Sigmoid colon (tissue), 7 donors: ENCODE results near the gene DCDC2C. TPM values are rescaled to one million over a fixed set of nuclear protein-coding genes. Genes with fewer than 3 reads are reported as not detected.

Experiments
- DNase-seq: peaks from one replicate; pipeline ENCODE4 v3.0.0-alpha.2; 2019
- H3K27ac ChIP-seq, 4 donors: fragments of 200-600 bp; sonication (generic); one replicate each; pipeline ENCODE4 v1.5.1; 2016 to 2019; ENCODE audit warnings: mild to moderate bottlenecking in 1 of 4
- H3K27me3 ChIP-seq, 3 donors: fragments of 200-600 bp; sonication (generic); one replicate each; pipeline ENCODE4 v1.5.1; 2019; ENCODE audit warnings: mild to moderate bottlenecking in 1 of 3
- H3K36me3 ChIP-seq, 4 donors: fragments of 200-600 bp; sonication (generic); one replicate each; pipeline ENCODE4 v1.5.1; 2016 to 2019
- H3K4me1 ChIP-seq, 4 donors: fragments of 200-600 bp; sonication (generic); one replicate each; pipeline ENCODE4 v1.5.1; 2017 to 2019
- H3K4me3 ChIP-seq, 4 donors: fragments of 200-600 bp; sonication (generic); one replicate each; pipeline ENCODE4 v1.5.1; 2017 to 2019; ENCODE audit warnings: mild to moderate bottlenecking in 2 of 4, moderate library complexity in 1 of 4
- H3K9me3 ChIP-seq, 4 donors: fragments of 200-600 bp in 3 of 4; sonication (generic) in 3 of 4; one replicate each; pipeline versions ENCODE4 v1.5.1 to v1.6.1; 2013 to 2019
- CTCF ChIP-seq, 4 experiments: fragments of 450-650 bp in 3 of 4; fragments of 200-600 bp in 1 of 4; IDR thresholded peaks; one replicate each; pipeline ENCODE4 v1.5.1; 2016 to 2019; ENCODE audit warnings: antibody characterized with exemption in 4 of 4, mild to moderate bottlenecking in 3 of 4, moderate library complexity in 2 of 4
- EP300 ChIP-seq, 4 donors: sonication (generic); formaldehyde crosslinking; IDR thresholded peaks; one replicate each; pipeline ENCODE4 v1.6.1; 2017; ENCODE audit warnings: antibody characterized with exemption in 4 of 4
- POLR2A ChIP-seq, 2 donors: fragments of 450-650 bp; IDR thresholded peaks; one replicate each; pipeline ENCODE4 v1.6.1; 2016; ENCODE audit warnings: antibody characterized with exemption in 2 of 2, mild to moderate bottlenecking in 2 of 2, moderate library complexity in 2 of 2
- POLR2AphosphoS5 ChIP-seq, 4 donors: sonication (generic); formaldehyde crosslinking; IDR thresholded peaks; one replicate each; pipeline ENCODE4 v1.6.1; 2017; ENCODE audit warnings: antibody characterized with exemption in 4 of 4
- WGBS, 2 donors: extraction: QIAGEN DNeasy Blood & Tissue Kit; methylation state at CpG; one replicate each; pipeline ENCODE4 v1.1.7; 2013; 5-methylcytosine and 5-hydroxymethylcytosine counted together
- intact Hi-C: fragments of 100-400 bp; cut with DNase I; formaldehyde crosslinking; loops from one replicate; pipeline ENCODE4 v1.15.1; 2023
- polyA plus RNA-seq, 3 donors: library from polyadenylated mRNA; stranded (reverse); fragments of 200-250 nt; gene quantifications; one replicate each; pipeline ENCODE4 v1.2.3, GENCODE V29; 2013
- total RNA-seq, 4 donors: library from RNA; depleted of rRNA; stranded (reverse); fragments of >200 nt; gene quantifications; one replicate each; pipeline ENCODE4 v1.1.0, GENCODE V29; 2016
- donor health status: healthy with polysubstance abuse.
- donor health status: Bipolar disorder and iron deficiency.
- donor health status: healthy.

The DCDC2C gene
- total and polyA plus RNA-seq, 7 donors, result 0.33 TPM; not detected in 6

DNA sequence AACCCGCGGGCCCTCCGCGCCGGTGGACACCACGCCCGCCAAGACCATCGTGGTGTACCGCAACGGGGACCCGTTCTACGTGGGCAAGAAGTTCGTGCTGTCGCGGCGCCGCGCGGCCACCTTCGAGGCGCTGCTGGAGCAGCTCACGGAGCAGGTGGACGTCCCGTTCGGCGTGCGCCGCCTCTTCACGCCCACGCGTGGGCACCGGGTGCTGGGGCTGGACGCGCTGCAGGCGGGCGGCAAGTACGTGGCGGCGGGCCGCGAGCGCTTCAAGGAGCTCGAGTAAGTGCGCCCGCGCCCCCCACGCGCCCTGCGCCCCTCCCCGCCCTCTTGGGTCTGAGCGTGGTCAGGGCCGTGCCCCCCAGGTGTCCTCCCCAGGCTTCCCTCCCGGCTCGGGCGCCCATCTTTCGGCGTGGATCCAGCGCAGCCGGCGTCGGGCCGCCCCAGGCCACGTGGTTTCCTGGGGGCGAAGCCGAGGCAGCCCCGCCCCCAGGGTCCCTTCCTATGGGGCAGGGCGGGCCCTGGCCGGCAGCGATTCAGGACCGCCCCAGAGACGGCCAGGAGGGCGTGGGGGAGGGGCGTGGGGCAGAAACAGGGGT is 481 bp downstream of the DCDC2C start:
- Histone ChIP-seq H3K36me3 (no peaks in the 10 kb centered on the region), H3K27me3 (peaks cover 12 to 52% (median 13%) of the 10 kb centered on the region in 3 donors), H3K4me3 (peak overlapping the region in 2 of 4 donors; percentile 1 to 14), H3K27ac (no peak overlapping the region), H3K4me1 (peaks cover 0 to 10% (median 6%) of the 10 kb centered on the region in 4 donors), H3K9me3 (no peaks in the 10 kb centered on the region)
- intact Hi-C loops, result no loop called here
- WGBS, 2 donors, result 35 to 61% methylated on average over 73 of the region's 73 CpGs
- DNase-seq, result no peak
- TF ChIP-seq EP300 (IDR thresholded peaks at IDR 0.05) (no peak), POLR2A (IDR thresholded peaks at IDR 0.05) (no peak), CTCF (IDR thresholded peaks at IDR 0.05) (no peak), POLR2AphosphoS5 (IDR thresholded peaks at IDR 0.05) (no peak)

DNA sequence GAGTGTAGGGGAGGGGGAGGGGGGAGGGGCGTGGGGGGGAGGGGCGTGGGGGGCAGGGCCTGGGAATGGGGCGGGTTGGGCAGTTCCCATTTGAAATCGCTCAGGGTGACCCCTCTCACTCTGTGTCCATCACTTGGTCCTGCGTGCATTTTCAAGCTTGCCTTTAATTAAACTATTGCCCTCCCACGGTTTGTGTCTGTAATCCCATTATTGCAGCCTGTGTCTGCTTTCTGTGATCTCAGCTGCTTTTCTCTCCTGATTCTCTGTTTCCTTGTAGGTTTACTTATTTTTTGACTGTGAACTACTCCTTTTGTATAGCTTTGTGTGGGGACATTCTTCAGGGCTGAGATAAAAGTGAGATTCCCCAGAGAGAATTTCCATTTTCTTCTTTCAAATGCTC is 1.3 kb downstream of the DCDC2C start:
- Histone ChIP-seq H3K27ac (no peak overlapping the region), H3K27me3 (peaks cover 12 to 52% (median 13%) of the 10 kb centered on the region in 3 donors), H3K4me3 (no peak overlapping the region), H3K9me3 (no peaks in the 10 kb centered on the region), H3K36me3 (no peaks in the 10 kb centered on the region), H3K4me1 (peaks cover 0 to 10% (median 6%) of the 10 kb centered on the region in 4 donors)
- intact Hi-C loops, result no loop called here
- 41 to 54% methylated on average over 4 to 5 of the region's 6 CpGs for WGBS, 2 donors
- TF ChIP-seq CTCF (IDR thresholded peaks at IDR 0.05) (no peak), EP300 (IDR thresholded peaks at IDR 0.05) (no peak), POLR2A (IDR thresholded peaks at IDR 0.05) (no peak), POLR2AphosphoS5 (IDR thresholded peaks at IDR 0.05) (no peak)
- DNase-seq, result no peak

DNA sequence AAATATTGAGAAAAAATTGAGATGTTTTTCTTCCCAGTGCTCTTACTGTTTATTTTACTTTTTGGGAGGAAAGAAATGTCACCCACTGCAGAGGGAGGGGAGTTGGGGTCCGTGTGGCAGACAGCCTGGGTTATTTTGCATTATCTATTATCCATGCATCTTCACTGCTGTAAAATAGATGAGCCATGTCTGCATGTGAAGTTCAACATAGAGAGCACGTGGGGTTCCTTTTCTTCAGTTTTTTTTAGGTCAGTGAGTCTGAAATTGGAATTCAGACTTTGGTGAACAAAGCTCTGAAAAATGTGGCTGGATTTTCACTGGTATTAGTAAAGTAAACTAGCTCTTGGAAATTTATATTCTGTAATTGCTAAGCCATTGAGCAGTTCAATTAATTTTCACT is 2.4 kb downstream of the DCDC2C start:
- WGBS, 2 donors, result 22 to 31% methylated on average over 2 of the region's 2 CpGs
- Histone ChIP-seq H3K9me3 (no peaks in the 10 kb centered on the region), H3K36me3 (no peaks in the 10 kb centered on the region), H3K4me1 (peaks cover 0 to 10% (median 6%) of the 10 kb centered on the region in 4 donors), H3K4me3 (no peak overlapping the region), H3K27me3 (peaks cover 12 to 52% (median 13%) of the 10 kb centered on the region in 3 donors), H3K27ac (no peak overlapping the region)
- intact Hi-C loops, result no loop called here
- no peak for TF ChIP-seq CTCF (IDR thresholded peaks at IDR 0.05)
- TF ChIP-seq POLR2A (IDR thresholded peaks at IDR 0.05), result no peak
- no peak for DNase-seq

DNA sequence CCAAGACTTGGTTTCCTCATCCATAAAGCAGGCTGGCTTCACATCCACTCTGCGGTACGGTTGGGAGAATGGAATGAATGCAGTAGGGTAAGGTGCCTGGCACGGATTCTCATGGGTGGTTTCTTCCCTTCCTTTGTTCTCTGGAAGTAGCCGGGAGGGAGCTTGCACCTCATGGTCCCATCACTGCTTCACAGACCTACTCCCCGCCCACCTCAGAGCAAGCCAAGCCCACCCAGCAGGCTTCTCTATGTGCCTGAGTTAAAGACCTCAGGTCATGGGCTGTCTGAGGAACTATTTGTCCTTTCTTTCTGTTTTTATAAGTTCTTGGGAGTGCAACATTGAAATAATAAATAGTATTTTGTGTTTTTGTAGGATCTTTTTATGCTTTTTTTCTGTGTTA is 3.5 kb downstream of the DCDC2C start:
- Histone ChIP-seq H3K27ac (no peak overlapping the region), H3K27me3 (peaks cover 12 to 52% (median 13%) of the 10 kb centered on the region in 3 donors), H3K4me3 (no peak overlapping the region), H3K9me3 (no peaks in the 10 kb centered on the region), H3K4me1 (peaks cover 0 to 10% (median 6%) of the 10 kb centered on the region in 4 donors), H3K36me3 (no peaks in the 10 kb centered on the region)
- TF ChIP-seq CTCF (IDR thresholded peaks at IDR 0.05) (no peak), POLR2AphosphoS5 (IDR thresholded peaks at IDR 0.05) (no peak), EP300 (IDR thresholded peaks at IDR 0.05) (no peak)
- no peak for DNase-seq
- 52 to 81% methylated on average over 5 of the region's 5 CpGs for WGBS, 2 donors
- intact Hi-C loops, result no loop called here

- DNase-seq, result no peak
- intact Hi-C loops, result no loop called here
- H3K27ac ChIP-seq, result no peak overlapping the region
- no peak overlapping the region for H3K4me3 ChIP-seq
- peaks cover 6 to 37% (median 6%) of the 10 kb centered on the region in 3 donors for H3K27me3 ChIP-seq
- TF ChIP-seq POLR2A (IDR thresholded peaks at IDR 0.05) (no peak), CTCF (IDR thresholded peaks at IDR 0.05) (no peak), EP300 (IDR thresholded peaks at IDR 0.05) (no peak), POLR2AphosphoS5 (IDR thresholded peaks at IDR 0.05) (no peak)
- no peaks in the 10 kb centered on the region for H3K9me3 ChIP-seq
- peaks cover 0 to 6% (median 5%) of the 10 kb centered on the region in 4 donors for H3K4me1 ChIP-seq
- H3K36me3 ChIP-seq, result no peaks in the 10 kb centered on the region
- 89 to 91% methylated on average over 4 of the region's 4 CpGs for WGBS, 2 donors
These were observed 5.2 kb downstream of the DCDC2C start for GRCh38 chr2:3708576-3708975.
